NT2/D1 (cell line): Measurements from ENCODE around the gene MEIS2.

Experiments
- SUZ12 ChIP-seq: IDR thresholded peaks from 2 replicates; pipeline ENCODE4 v1.6.1; 2011; ENCODE audit not compliant: insufficient read length, insufficient read depth; ENCODE audit errors: extremely low read depth
- YY1 ChIP-seq: IDR thresholded peaks from 2 replicates; pipeline ENCODE4 v1.6.1; 2011; ENCODE audit not compliant: insufficient read length, insufficient read depth
- ZNF274 ChIP-seq: IDR thresholded peaks from 2 replicates; pipeline ENCODE4 v1.6.1; 2011; ENCODE audit warnings: mild to moderate bottlenecking, low read depth, low read length

GRCh38 chr15:37017031-37017625 is 83.2 kb downstream of the MEIS2 start:
- no peak for TF ChIP-seq YY1
- TF ChIP-seq ZNF274 = no peak
- TF ChIP-seq SUZ12 = no peak
